H1 (cell line): ENCODE results near the gene PSMD5. TPM values are rescaled to one million over a fixed set of nuclear protein-coding genes. Genes with fewer than 3 reads are reported as not detected.
A peak's percentile ranks its signal among the peaks of the same experiment; 100 is the strongest.

Experiments
- CTCF ChIA-PET: fragments of 300-600 bp; sonication (Branson Sonifier 250); formaldehyde crosslinking; loops from one replicate; lab custom pipeline; 2021; ENCODE audit not compliant: partially characterized antibody; lab: Charles Lee
- POLR2A ChIA-PET: fragments of 300-600 bp; sonication (Branson Sonifier 250); formaldehyde crosslinking; loops from one replicate; lab custom pipeline; 2021; ENCODE audit warnings: inconsistent platforms; ENCODE audit not compliant: partially characterized antibody; lab: Charles Lee
- DNase-seq, 2 experiments: peaks; one replicate each; pipeline versions ENCODE4 v3.0.0 to v3.0.0-alpha.2; 2010 to 2022; ENCODE audit warnings: low spot score in 2 of 2, low read depth in 1 of 2, mixed read lengths in 1 of 2
- FAIRE-seq: peaks from 2 replicates; lab custom pipeline; 2011; peaks lifted over from hg19 to GRCh38; lab: Jason Lieb, UNC
- H2AFZ ChIP-seq: 2 replicates; pipeline ENCODE4 v1.8.1; 2012; ENCODE audit warnings: low read length, inconsistent platforms
- H2AK5ac ChIP-seq: 2 replicates; pipeline ENCODE4 v1.6.1; 2013; ENCODE audit warnings: low read depth, low read length
- H2BK120ac ChIP-seq: replicated peaks from 2 replicates; pipeline ENCODE3; 2013; ENCODE audit warnings: low read depth, low read length, inconsistent platforms
- H2BK12ac ChIP-seq: 2 replicates; pipeline ENCODE4 v1.6.1; 2013; ENCODE audit warnings: low read depth, low read length
- H2BK15ac ChIP-seq: 2 replicates; pipeline ENCODE4 v1.6.1; 2013; ENCODE audit warnings: low read length
- H2BK20ac ChIP-seq: 2 replicates; pipeline ENCODE4 v1.6.1; 2013; ENCODE audit warnings: low read length
- H2BK5ac ChIP-seq: 2 replicates; pipeline ENCODE4 v1.6.1; 2013; ENCODE audit warnings: low read depth, low read length
- H3K14ac ChIP-seq: 2 replicates; pipeline ENCODE4 v1.6.1; 2013; ENCODE audit warnings: inconsistent platforms; ENCODE audit not compliant: insufficient read length
- H3K18ac ChIP-seq: 2 replicates; pipeline ENCODE4 v1.6.1; 2013; ENCODE audit warnings: low read length; ENCODE audit errors: extremely low read depth
- H3K23ac ChIP-seq: 2 replicates; pipeline ENCODE4 v1.6.1; 2013; ENCODE audit warnings: inconsistent platforms; ENCODE audit not compliant: insufficient read length
- H3K23me2 ChIP-seq: 2 replicates; pipeline ENCODE4 v1.6.1; 2013; ENCODE audit warnings: low read depth, low read length
- H3K27ac ChIP-seq: 2 replicates; pipeline ENCODE4 v1.6.1; 2011; ENCODE audit warnings: low read depth, low read length, inconsistent platforms
- H3K27me3 ChIP-seq, 4 experiments: replicated peaks in 1 of 4; 1 replicate in 1 of 4; 2 replicates in 3 of 4; pipeline versions ENCODE4 v1.6.1 to v1.8.1; 2011 to 2013; ENCODE audit warnings: low read length in 3 of 4, mild to moderate bottlenecking in 3 of 4, inconsistent platforms in 2 of 4, mixed read lengths in 2 of 4, moderate library complexity in 1 of 4; ENCODE audit not compliant: control insufficient read depth in 3 of 4, insufficient read depth in 3 of 4; ENCODE audit errors: extremely low read depth in 1 of 4
- H3K36me3 ChIP-seq, 4 experiments: 2 replicates each; pipeline versions ENCODE4 v1.6.1 to v1.8.1; 2011 to 2013; ENCODE audit warnings: mild to moderate bottlenecking in 4 of 4, low read length in 3 of 4, moderate library complexity in 2 of 4, control low read depth in 1 of 4, inconsistent platforms in 1 of 4; ENCODE audit not compliant: insufficient read depth in 4 of 4, control insufficient read depth in 2 of 4
- H3K4ac ChIP-seq: replicated peaks from 2 replicates; pipeline ENCODE3; 2013; ENCODE audit warnings: low read length, low read depth, mixed read lengths, inconsistent platforms; ENCODE audit not compliant: insufficient read length
- H3K4me1 ChIP-seq, 4 experiments: replicated peaks in 1 of 4; 1 replicate in 1 of 4; 2 replicates in 3 of 4; pipeline versions ENCODE4 v1.6.1 to v1.8.1; 2011 to 2013; ENCODE audit warnings: low read length in 3 of 4, inconsistent platforms in 2 of 4, mixed read lengths in 1 of 4; ENCODE audit not compliant: insufficient read depth in 4 of 4, control insufficient read depth in 3 of 4
- H3K4me2 ChIP-seq, 2 experiments: 2 replicates each; pipeline versions ENCODE4 v1.6.1 to v1.8.1; 2011 to 2013; ENCODE audit warnings: low read depth in 2 of 2, low read length in 2 of 2, control low read depth in 1 of 2, inconsistent platforms in 1 of 2, mild to moderate bottlenecking in 1 of 2; ENCODE audit not compliant: insufficient read depth in 1 of 2
- H3K4me3 ChIP-seq, 4 experiments: fragments of 200-600, 300-600 bp in 1 of 4; sonication (generic), shearing (Covaris generic), sonication (Bioruptor Twin) in 1 of 4; 2 replicates each; pipeline versions ENCODE4 v1.5.1 to v1.8.1; 2011 to 2016; ENCODE audit warnings: low read length in 4 of 4, low read depth in 3 of 4, control low read depth in 2 of 4, inconsistent platforms in 2 of 4, mild to moderate bottlenecking in 2 of 4, mixed read lengths in 1 of 4, moderate library complexity in 1 of 4; ENCODE audit not compliant: insufficient read depth in 2 of 4; ENCODE audit errors: extremely low read depth in 1 of 4
- H3K56ac ChIP-seq: replicated peaks from 2 replicates; pipeline ENCODE3; 2013; ENCODE audit warnings: low read depth, mild to moderate bottlenecking, mixed read lengths, low read length, inconsistent platforms; ENCODE audit not compliant: insufficient read length
- H3K79me1 ChIP-seq: 2 replicates; pipeline ENCODE4 v1.6.1; 2013; ENCODE audit warnings: low read depth, low read length, control low read depth
- H3K79me2 ChIP-seq, 2 experiments: 2 replicates each; pipeline versions ENCODE4 v1.6.1 to v1.8.1; 2012 to 2013; ENCODE audit warnings: low read length in 2 of 2, mild to moderate bottlenecking in 2 of 2, inconsistent platforms in 1 of 2; ENCODE audit not compliant: insufficient read depth in 2 of 2, control insufficient read depth in 1 of 2
- H3K9ac ChIP-seq, 4 experiments: replicated peaks in 1 of 4; 1 replicate in 1 of 4; 2 replicates in 3 of 4; pipeline versions ENCODE4 v1.6.1 to v1.8.1; 2011 to 2013; ENCODE audit warnings: low read depth in 3 of 4, low read length in 3 of 4, control low read depth in 2 of 4, mild to moderate bottlenecking in 2 of 4, moderate library complexity in 2 of 4, inconsistent platforms in 1 of 4; ENCODE audit errors: extremely low read depth in 1 of 4
- H3K9me3 ChIP-seq, 2 experiments: 2 replicates each; pipeline versions ENCODE4 v1.6.1 to v1.8.1; 2012 to 2013; ENCODE audit warnings: mild to moderate bottlenecking in 2 of 2, moderate library complexity in 2 of 2, control low read depth in 1 of 2, inconsistent platforms in 1 of 2, low read depth in 1 of 2, low read length in 1 of 2, mixed read lengths in 1 of 2; ENCODE audit not compliant: insufficient read depth in 2 of 2
- H4K20me1 ChIP-seq, 2 experiments: replicated peaks in 1 of 2; 2 replicates each; pipeline versions ENCODE3 to v1.8.1; 2011 to 2013; ENCODE audit warnings: inconsistent platforms in 2 of 2, low read length in 2 of 2, mild to moderate bottlenecking in 1 of 2; ENCODE audit not compliant: insufficient read depth in 2 of 2, control insufficient read depth in 1 of 2
- H4K5ac ChIP-seq: 2 replicates; pipeline ENCODE4 v1.6.1; 2013; ENCODE audit warnings: low read length, low read depth, mixed read lengths, inconsistent platforms; ENCODE audit not compliant: insufficient read length
- H4K8ac ChIP-seq: 2 replicates; pipeline ENCODE4 v1.8.0; 2013; ENCODE audit warnings: mild to moderate bottlenecking, moderate library complexity, low read length, inconsistent platforms; ENCODE audit not compliant: insufficient read depth; ENCODE audit errors: extremely low read depth
- H4K91ac ChIP-seq: replicated peaks from 2 replicates; pipeline ENCODE3; 2013; ENCODE audit warnings: low read length, mixed read lengths, inconsistent platforms; ENCODE audit not compliant: insufficient read length
- ASH2L ChIP-seq: fragments of 200-600, 300-600 bp; sonication (generic); IDR thresholded peaks from one replicate; pipeline ENCODE4 v1.7.1; 2017; ENCODE audit warnings: low read length
- BRCA1 ChIP-seq: IDR thresholded peaks from 2 replicates; pipeline ENCODE4 v1.6.1; 2012; ENCODE audit warnings: low read depth, low read length, improper control_type of control experiment
- CREB1 ChIP-seq: IDR thresholded peaks from 2 replicates; pipeline ENCODE4 v1.6.1; 2012; ENCODE audit warnings: inconsistent platforms
- GTF2F1 ChIP-seq: IDR thresholded peaks from 2 replicates; pipeline ENCODE4 v1.6.1; 2012; ENCODE audit warnings: low read depth, low read length, improper control_type of control experiment, borderline replicate concordance
- HDAC6 ChIP-seq: IDR thresholded peaks from one replicate; pipeline ENCODE4 v1.7.1; 2012; ENCODE audit warnings: low read depth, mild to moderate bottlenecking, inconsistent platforms, low read length, moderate library complexity
- KDM4A ChIP-seq: IDR thresholded peaks from one replicate; pipeline ENCODE4 v1.7.1; 2012; ENCODE audit warnings: low read depth, mild to moderate bottlenecking, moderate library complexity, low read length, inconsistent platforms; ENCODE audit not compliant: severe bottlenecking
- PHF8 ChIP-seq: fragments of 200-600 bp; sonication (generic); conservative IDR thresholded peaks from 2 replicates; pipeline ENCODE4 v1.7.1; 2012; ENCODE audit warnings: low read depth, mild to moderate bottlenecking, inconsistent platforms, low read length, moderate library complexity
- POLR2AphosphoS5 ChIP-seq: IDR thresholded peaks from 2 replicates; pipeline ENCODE4 v1.6.1; 2011; ENCODE audit warnings: low read depth, low read length
- RFX5 ChIP-seq: IDR thresholded peaks from 2 replicates; pipeline ENCODE4 v1.6.1; 2011; ENCODE audit warnings: low read depth, low read length, improper control_type of control experiment, borderline replicate concordance
- SIRT6 ChIP-seq: IDR thresholded peaks from one replicate; pipeline ENCODE4 v1.7.1; 2012; ENCODE audit warnings: low read length, inconsistent platforms
- SP1 ChIP-seq: IDR thresholded peaks from 2 replicates; pipeline ENCODE4 v1.6.1; 2011; ENCODE audit warnings: low read depth, low read length
- SP2 ChIP-seq: IDR thresholded peaks from 2 replicates; pipeline ENCODE4 v1.6.1; 2012; ENCODE audit warnings: mild to moderate bottlenecking, low read length, inconsistent platforms
- SRF ChIP-seq: IDR thresholded peaks from 2 replicates; pipeline ENCODE4 v1.6.1; 2011; ENCODE audit warnings: mild to moderate bottlenecking, low read depth, low read length, moderate library complexity
- TAF1 ChIP-seq: IDR thresholded peaks from 2 replicates; pipeline ENCODE4 v1.6.1; 2011; ENCODE audit warnings: mild to moderate bottlenecking, low read depth, low read length
- WGBS, 2 experiments: shearing (Covaris generic) in 1 of 2; methylation state at CpG; one replicate each; pipeline versions ENCODE4 v1.1.6 to v1.1.7; 2013 to 2015; ENCODE audit warnings: low lambda C conversion rate in 2 of 2, mixed read lengths in 2 of 2, inconsistent platforms in 1 of 2, low coverage in 1 of 2, missing lambda C conversion rate in 1 of 2; ENCODE audit not compliant: insufficient replicate concordance in 2 of 2, insufficient coverage in 1 of 2, insufficient read length in 1 of 2; ENCODE audit errors: extremely low coverage in 1 of 2, missing lambda C conversion rate in 1 of 2; 5-methylcytosine and 5-hydroxymethylcytosine counted together
- polyA plus RNA-seq, 7 experiments: library from polyadenylated mRNA; depleted of rRNA in 3 of 7; stranded (reverse) in 5 of 7; unstranded in 2 of 7; fragments of >200 nt in 5 of 7; fragments of 200-250 nt in 2 of 7; gene quantifications; 1 replicate in 5 of 7; 2 replicates in 1 of 7; 4 replicates in 1 of 7; pipeline versions ENCODE4 v1.2.1 to v1.2.3, GENCODE V29; 2011 to 2013; ENCODE audit warnings: missing spikeins in 2 of 7, mixed read lengths in 2 of 7
- total RNA-seq: library from RNA; stranded (reverse); fragmentation: NEBNext Ultra II Directional; extraction: Animal tissue kit (Norgen Biotek cat#: 25700); gene quantifications from 2 replicates; pipeline ENCODE4 v1.2.1, GENCODE V29; 2021
- TF ChIP-seq, protein P1 (sequence below): IDR thresholded peaks from 2 replicates; pipeline ENCODE4 v1.6.1; 2012; ENCODE audit warnings: inconsistent platforms

The PSMD5 gene
- total and polyA plus RNA-seq, 2 of the 8 experiments (the other 6 are each of a cell fraction or from before 2014, with no cell fraction given) = 19.2 to 30.5 TPM

GRCh38 chr9:120868339-120868675, 25.6 kb upstream of the PSMD5 start:
- Histone ChIP-seq H3K23me2 (0 out of 2 replicates have a peak, but pooled peaks cover 1% of the 10 kb centered on the region), H2BK12ac (no peak overlapping the region; the same call in 1 of the 2 replicates), H2AFZ (0 out of 2 replicates have a peak overlapping the region, but pooled peaks have one; percentile 69), H3K9ac (no peak overlapping the region), H3K14ac (no peak overlapping the region), H2BK20ac (no peak overlapping the region), H4K5ac (no peak overlapping the region), H3K56ac (no peak overlapping the region), H3K9me3 (no peaks in the 10 kb centered on the region), H3K4me3 (peak overlapping the region in 3 of 4 experiments; percentile 6 to 51 (median 19); a peak in 5 of 8 replicates), H2AK5ac (no peak overlapping the region), H3K4ac (no peak overlapping the region), H2BK120ac (no peak overlapping the region), H3K79me1 (no peaks in the 10 kb centered on the region), H3K27ac (peak overlapping the region; percentile 32; the same call in 1 of the 2 replicates), H3K18ac (0 out of 2 replicates have a peak overlapping the region, but pooled peaks have one; percentile 55), H4K91ac (no peak overlapping the region), H3K4me1 (peaks cover 6 to 25% (median 13%) of the 10 kb centered on the region in 4 experiments), H3K4me2 (peak overlapping the region; percentile 3 to 66; a peak in 3 of 4 replicates), H4K8ac (no peak overlapping the region), H3K36me3 (no peaks in the 10 kb centered on the region; a peak in 3 of 8 replicates), H3K27me3 (no peaks in the 10 kb centered on the region; a peak in 2 of 7 replicates), H4K20me1 (no peaks in the 10 kb centered on the region), H2BK15ac (no peak overlapping the region), H3K23ac (no peak overlapping the region), H2BK5ac (no peak overlapping the region), H3K79me2 (no peaks in the 10 kb centered on the region)
- FAIRE-seq = no peak
- CTCF ChIA-PET = interaction anchor here (0.7 to 10.5 kb wide), 13 partner anchors 8 to 257 kb away, joined by 3 to 108 read pairs (median 3); no protein-coding TSS in a partner anchor
- 34% methylated on average over 6 of the region's 11 CpGs; no CpG with 5 or more reads in 1 of the 2 experiments for WGBS, 2 experiments
- no peak for DNase-seq
- POLR2A ChIA-PET = interaction anchor here (1.6 to 8.4 kb wide), 2 partner anchors 13 to 75 kb away, joined by 5 to 61 read pairs; partner anchors contain the start of gene FBXW2
- no peak for TF ChIP-seq RFX5
- TF ChIP-seq ASH2L = no peak
- no peak for TF ChIP-seq SP2
- no peak for TF ChIP-seq BRCA1
- TF ChIP-seq PHF8 = no peak
- TF ChIP-seq SP1 = 0 out of 2 replicates have a peak, but pooled peaks have one; percentile 43
- TF ChIP-seq GTF2F1 = no peak
- no peak for TF ChIP-seq KDM4A
- no peak for TF ChIP-seq HDAC6
- TF ChIP-seq, protein P1, sequence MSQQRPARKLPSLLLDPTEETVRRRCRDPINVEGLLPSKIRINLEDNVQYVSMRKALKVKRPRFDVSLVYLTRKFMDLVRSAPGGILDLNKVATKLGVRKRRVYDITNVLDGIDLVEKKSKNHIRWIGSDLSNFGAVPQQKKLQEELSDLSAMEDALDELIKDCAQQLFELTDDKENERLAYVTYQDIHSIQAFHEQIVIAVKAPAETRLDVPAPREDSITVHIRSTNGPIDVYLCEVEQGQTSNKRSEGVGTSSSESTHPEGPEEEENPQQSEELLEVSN = peak; percentile 91
- peak; percentile 47; the same call in 1 of the 2 replicates for TF ChIP-seq POLR2AphosphoS5
- no peak for TF ChIP-seq SRF
- TF ChIP-seq CREB1 = no peak
- TF ChIP-seq TAF1 = no peak
- TF ChIP-seq SIRT6 = no peak
